ENCODE data around the gene ANAPC16.
A peak's percentile ranks its signal among the peaks of the same experiment; 100 is the strongest.
"Not testable (repeated sequence)": the region's sequence is repeated elsewhere in the genome, so short reads cannot be mapped to it uniquely, and the experiment has no call there.

ANAPC16 gene

GRCh38 chr10:72245949-72246525 lies 30.2 kb downstream of the ANAPC16 start:
- DNase-seq, result no peak

DNA sequence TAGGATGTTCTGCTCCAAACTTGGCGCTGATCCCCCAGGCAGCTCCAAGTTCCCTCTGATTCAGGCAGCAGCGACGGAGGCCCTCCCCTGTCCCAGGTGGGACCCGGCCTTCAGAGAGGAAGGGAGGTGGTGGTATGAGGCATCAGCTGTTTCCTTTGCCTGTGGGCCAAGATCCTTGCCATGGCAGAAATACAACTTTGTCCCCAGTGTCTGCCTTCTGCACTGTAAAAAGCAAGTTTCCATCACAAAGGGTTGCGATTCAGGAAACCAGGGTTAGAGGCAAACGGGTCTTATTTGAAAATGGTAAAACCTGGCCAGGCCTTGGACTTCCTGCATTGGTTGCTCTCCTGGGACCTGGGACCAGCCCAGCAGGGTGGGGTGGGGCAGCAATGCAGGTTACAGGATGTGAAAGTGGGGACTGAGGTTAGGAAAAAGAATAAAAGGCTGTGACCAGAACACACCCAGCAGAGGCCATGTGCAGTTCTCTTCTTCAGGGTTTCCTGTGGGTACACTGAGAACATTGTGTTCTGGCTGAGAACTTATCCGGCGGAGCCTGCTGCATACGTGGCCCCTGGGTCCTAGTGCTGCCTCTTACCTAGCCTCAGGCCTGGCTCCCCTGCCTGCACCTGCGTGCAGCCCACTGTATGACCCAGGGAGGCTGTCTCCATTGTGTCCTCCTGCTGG lies 32.8 kb downstream of the ANAPC16 start:
- DNase-seq, result peak; percentile 75

DNA sequence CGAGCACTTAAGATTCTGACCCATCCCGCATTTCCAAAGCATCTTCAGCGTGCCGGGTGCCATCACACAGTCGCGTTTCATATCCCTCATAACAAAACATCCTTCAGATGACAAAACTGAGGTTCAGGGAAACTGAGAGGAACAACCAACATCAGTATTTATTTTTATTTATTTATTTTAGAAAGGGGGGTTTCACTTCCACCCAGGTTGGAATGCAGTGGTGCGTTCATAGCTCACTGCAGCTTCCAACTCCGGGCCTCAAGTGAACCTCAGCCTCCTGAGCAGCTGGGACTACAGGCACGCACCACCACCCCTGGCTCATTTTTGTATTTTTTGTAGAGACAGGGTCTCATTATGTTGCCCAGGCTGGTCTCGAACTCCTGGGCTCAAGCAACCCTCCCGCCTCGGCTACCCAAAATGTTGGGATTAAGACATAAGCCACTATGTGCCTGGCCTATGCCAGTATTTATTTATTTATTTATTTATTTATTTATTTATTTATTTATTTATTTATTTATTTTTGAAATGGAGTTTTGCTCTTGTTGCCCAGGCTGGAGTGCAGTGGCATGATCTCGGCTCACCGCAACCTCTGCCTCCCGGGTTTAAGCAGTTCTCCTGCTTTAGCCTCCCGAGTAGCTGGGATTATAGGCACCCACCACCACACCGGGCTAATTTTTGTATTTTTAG lies 33.5 kb downstream of the ANAPC16 start:
- DNase-seq, result not testable (repeated sequence)

- no peak for DNase-seq
These were observed 34.9 kb downstream of the ANAPC16 start for GRCh38 chr10:72250666-72251065.

- no peak for DNase-seq
These were observed 35.8 kb downstream of the ANAPC16 start for GRCh38 chr10:72251635-72252034.

DNA sequence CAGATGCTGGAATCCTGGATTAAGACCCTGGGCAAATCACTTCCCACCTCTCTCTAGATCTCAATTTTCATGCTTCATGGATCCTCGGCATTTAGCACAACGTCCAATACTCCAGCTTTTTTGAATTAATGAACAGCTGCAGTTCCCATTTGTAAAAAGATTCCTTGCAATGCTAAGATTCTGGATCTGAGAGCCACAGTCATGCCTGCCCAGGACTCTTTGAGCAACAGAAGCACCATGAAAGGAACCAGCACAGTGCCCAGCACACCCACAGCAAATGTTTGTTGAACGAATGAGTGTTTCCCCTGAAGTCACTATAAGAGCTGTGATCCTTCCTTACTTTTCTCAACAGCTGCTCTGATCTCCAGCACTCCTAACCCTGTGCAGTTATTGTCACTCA lies 37.2 kb downstream of the ANAPC16 start:
- DNase-seq, result no peak

GRCh38 chr10:72253578-72253977 lies 37.8 kb downstream of the ANAPC16 start:
- no peak for DNase-seq

DNA sequence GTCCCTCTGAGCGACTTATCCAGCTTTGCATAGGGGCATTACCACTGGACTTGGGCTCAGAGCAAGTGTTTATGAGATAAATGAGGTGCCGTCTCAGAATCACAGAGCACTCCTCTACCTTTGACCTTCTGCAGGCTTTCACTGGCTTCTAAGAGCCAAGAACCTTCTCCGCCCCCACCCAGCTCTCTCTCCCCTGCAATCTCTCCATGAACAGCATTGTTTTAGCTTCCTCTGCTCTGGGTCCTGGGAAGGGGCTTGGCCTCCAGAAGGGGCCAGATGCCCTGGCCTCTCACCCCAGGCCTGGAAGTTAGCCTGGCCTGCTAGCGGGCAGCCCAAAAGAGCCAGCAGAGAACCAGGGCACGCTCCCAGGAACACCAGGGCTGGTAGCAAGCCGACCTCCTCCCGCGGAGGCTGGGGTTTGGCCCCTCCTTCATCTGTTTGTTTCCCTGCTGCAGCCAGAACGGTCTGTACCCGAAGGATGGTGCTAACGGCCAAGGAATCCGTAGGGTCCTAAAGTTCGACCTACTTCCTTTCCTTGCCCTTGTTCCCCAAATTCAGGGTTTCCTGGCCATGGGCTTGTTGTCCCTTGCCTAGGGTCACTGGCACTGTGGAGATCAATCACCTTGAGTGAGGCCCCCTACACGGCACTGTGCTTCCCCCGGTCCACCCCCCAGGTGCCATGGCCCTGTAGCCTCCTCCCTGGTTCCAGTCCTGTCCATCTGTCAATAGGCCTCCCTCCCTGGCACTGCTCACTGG lies 39.2 kb downstream of the ANAPC16 start:
- peak; percentile 84 for DNase-seq

GRCh38 chr10:72255977-72256729 lies 40.3 kb downstream of the ANAPC16 start:
- DNase-seq, result no peak

- peak; percentile 76 for DNase-seq
These were observed 41.5 kb downstream of the ANAPC16 start for GRCh38 chr10:72257051-72257892.

DNA sequence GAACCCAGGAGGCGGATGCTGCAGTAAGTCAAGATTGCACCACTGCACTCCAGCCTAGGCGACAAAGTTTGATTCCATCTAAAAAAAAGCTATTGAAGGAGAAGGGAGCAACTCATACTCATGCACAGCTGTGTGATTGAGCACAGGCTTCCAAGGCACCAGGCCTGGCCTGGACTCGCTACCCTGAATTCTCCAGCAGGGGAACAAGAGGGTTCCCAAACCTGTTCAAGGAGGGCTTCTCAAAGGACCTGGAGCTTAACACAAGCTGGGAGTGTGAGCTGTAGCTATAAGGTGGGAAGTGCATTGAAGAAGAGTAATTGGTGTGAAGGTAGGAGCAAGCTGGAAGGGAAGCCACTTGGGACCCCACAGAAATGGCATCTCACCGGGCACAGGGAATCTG lies 42.8 kb downstream of the ANAPC16 start:
- no peak for DNase-seq

DNA sequence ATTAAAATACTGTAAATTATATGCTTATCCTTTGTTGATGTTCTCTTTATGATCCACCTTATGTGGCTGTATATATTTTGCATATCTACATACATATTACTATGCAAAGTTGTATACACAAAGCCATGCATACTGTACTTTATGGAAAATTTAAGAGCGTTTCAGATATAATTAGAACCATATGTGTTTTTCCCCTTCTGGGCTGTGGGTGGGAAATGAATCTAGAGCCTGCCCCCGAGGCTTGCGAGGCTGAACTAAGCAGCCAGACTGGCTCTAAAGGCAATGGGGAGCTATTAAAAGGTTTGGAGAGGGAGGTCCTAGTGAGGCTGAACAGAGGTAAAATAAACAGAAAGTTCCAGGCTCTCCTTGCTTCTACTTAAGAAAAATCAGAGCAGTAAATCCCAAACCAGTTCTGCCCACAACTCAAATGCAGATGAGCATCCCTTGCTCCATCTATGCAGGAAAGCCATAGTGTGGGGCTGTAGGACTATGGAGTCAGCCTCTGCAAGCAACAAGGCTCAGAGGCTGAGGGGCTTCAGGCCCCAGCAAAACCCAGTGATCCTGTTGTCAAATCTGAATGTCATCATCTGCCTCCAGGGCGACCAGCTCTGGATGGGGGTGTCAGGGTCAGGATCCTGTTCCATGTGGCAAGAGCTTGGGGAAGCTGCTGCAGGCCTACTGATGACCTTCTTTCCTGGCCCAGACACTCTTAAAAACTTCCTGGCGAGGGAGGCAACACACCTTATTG lies 43.9 kb downstream of the ANAPC16 start:
- DNase-seq, result no peak

DNA sequence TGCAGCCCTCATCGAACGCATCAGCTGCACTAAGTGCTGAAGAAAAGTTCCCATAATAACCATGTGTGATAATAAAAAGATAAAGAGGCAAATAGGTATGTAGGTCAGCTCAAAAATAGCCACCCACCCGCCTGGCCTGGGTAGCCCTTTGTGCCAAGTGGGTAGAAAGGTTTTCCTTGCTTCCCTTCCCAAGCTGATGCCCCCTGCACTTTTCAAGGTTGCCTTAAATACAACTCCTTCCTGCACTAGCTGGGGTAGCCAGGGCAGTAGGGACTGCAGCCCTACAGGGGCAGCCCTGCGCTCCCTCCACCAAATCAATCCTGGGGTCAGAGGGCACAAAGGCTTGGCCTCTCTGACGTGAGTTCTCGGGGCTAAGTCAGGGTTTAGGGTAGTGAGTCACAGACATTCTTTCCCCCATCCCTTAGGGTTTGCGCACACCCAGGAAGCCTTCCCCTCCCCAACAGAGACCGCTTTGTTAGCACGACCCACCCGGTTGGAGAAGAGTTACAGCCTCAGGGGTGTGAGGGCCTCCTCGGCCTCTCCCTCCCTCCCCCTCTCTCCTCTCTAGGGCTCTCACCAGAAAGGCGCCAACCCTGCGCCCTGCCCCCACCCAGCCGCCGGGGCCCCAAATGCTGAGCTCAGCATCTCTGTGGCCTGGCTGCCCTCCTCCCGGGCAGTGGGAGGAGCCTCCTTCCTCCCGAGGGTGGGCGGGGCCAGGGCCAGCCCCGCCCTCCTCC lies 44.6 kb downstream of the ANAPC16 start:
- peak; percentile 83 for DNase-seq

DNA sequence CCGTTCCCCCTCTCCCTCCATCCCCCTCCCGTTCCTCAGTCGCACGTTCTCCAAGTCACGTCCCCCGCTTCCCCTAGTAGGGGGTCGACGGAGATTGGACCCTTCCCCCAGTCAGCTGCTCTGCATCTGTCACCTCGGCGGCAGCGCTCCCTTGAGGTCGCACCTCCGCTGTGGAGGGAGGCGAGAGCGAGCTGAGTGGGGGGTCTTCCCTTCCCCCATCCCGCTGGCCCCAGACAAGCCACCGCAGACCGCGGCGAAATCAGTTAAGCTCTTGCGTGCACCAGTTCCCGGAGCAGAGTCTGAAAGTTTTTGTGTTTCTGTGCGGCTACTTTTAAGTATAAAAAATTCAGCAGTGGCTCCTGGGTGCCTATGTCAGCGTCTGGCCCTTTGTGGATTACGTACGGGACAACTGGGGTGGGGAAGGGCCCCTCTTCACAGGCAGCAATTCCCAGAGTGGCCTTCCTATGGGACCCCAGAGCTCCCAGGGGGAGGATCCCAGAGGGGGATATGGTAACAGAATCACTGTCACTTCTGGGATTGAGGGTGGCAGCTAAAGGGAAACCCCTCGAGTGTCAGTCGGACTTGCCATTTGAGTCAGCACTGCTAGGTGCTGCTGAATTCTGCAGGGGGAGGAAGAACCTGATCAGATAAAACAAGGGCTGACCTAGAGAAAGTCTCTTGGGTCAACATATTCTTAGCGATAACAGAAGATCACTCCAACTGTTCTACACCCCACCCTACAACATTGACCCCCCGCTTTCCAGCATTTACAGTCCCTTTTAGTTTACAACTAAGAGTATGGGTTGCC lies 45.4 kb downstream of the ANAPC16 start:
- peak; percentile 57 for DNase-seq

DNA sequence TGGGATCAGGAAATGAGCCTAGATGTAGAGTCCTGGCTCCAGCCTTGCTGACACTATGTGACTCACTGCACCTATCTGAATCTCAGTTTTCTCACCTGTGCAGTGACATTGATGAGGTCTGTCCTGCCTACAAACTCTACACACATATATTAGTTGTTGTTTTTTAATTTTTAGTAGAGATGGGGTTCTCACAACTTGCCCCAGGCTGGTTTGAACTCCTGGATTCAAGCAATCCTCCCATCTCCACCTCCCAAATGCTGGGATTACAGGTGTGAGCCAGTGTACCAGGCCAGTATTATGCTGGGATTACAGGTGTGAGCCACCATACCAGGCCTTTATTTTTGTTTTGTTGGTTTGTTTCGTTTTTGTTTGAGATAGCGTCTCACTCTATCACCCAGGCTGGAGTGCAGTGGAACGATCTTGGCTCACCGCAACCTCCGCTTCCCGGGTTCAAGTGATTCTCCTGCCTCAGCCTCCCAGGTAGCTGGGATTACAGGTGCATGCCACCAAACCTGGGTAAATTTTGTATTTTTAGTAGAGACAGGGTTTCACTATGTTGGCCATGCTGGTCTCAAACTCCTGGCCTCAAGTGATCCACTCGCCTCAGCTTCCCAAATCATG lies 46.1 kb downstream of the ANAPC16 start:
- no peak for DNase-seq

DNA sequence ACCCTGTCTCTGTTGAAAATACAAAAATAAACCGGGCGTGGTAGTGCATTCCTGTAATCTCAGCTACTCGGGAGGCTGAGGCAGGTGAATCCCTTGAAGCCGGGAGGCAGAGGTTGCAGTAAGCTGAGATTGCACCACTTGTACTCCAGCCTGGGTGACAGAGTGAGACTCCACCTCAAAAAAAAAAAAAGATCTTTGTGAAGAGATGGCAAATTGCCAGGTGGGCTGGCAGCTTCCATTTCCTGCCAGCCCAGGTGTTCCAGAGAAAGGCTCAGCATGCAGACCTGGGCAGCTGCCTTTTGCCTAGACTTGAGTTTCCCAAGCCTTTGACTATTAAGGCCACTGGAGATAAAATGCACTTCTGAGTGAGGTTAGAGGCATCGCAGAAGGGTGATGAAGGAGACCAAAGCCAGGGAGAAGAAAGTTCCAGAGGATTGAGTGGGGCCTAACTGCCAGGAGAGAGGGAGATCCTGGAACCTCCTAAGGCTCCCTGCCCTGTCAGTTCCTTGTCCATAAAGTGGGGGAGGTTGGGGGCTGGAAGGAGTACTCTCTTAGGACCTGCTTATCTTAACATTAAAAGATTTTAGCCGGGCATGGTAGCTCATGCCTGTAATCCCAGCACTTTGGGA lies 47.9 kb downstream of the ANAPC16 start:
- no peak for DNase-seq

- DNase-seq, result no peak
These were observed 48.7 kb downstream of the ANAPC16 start for GRCh38 chr10:72264536-72264935.

GRCh38 chr10:72265508-72265907 lies 49.7 kb downstream of the ANAPC16 start:
- DNase-seq, result no peak

Data from hematopoietic multipotent progenitor cell treated with erythropoietin and hydrocortisone succinate and interleukin-3 and kit ligand, for 8 days (in vitro differentiated cells).